Measurements from ENCODE around the gene PGK2.

GRCh38 chr6:49766762-49767161 lies 20.3 kb downstream of the PGK2 start:
- TF ChIP-seq PATZ1 (CRISPR knock-in tag; IDR thresholded peaks at IDR 0.05; ENCODE audit: borderline replicate concordance) (no peak), ZNF70 (CRISPR knock-in tag; IDR thresholded peaks at IDR 0.05) (no peak), ZC3H10 (CRISPR knock-in tag; IDR thresholded peaks at IDR 0.05) (no peak), ARNTL (CRISPR knock-in tag; IDR thresholded peaks at IDR 0.05; ENCODE audit: borderline replicate concordance, low read depth) (no peak)
